HS-5 (cell line): ENCODE measurements around the gene SLC39A13.

ENCODE experiments used
- DNase-seq: peaks from one replicate; pipeline ENCODE4 v3.0.0-alpha.2; 2012; ENCODE audit warnings: low read depth

The SLC39A13 gene

GRCh38 chr11:47403135-47403534 is 5.3 kb upstream of the SLC39A13 start:
- DNase-seq, result no peak

GRCh38 chr11:47403571-47403970 is 4.8 kb upstream of the SLC39A13 start:
- DNase-seq, result no peak

GRCh38 chr11:47406896-47407745 is 1.3 kb upstream of the SLC39A13 start:
- DNase-seq, result no peak

GRCh38 chr11:47408598-47409439 is 429 bp downstream of the SLC39A13 start:
- peak; percentile 64 for DNase-seq

GRCh38 chr11:47409440-47410369 is 1.3 kb downstream of the SLC39A13 start:
- DNase-seq, result no peak

- DNase-seq, result no peak
Observed at GRCh38 chr11:47410370-47411264, 2.2 kb downstream of the SLC39A13 start.

- no peak for DNase-seq
Observed at GRCh38 chr11:47411884-47412746, 3.7 kb downstream of the SLC39A13 start.

GRCh38 chr11:47413351-47413750 is 5.0 kb downstream of the SLC39A13 start:
- DNase-seq, result no peak

GRCh38 chr11:47413908-47414684 is 5.7 kb downstream of the SLC39A13 start:
- peak; percentile 45 for DNase-seq

- no peak for DNase-seq
Observed at GRCh38 chr11:47414685-47415070, 6.3 kb downstream of the SLC39A13 start.

- no peak for DNase-seq
Observed at GRCh38 chr11:47415091-47415854, 6.9 kb downstream of the SLC39A13 start.

- peak; percentile 88 for DNase-seq
Observed at GRCh38 chr11:47415949-47416472, 7.6 kb downstream of the SLC39A13 start.

- no peak for DNase-seq
Observed at GRCh38 chr11:47417712-47418111, 9.3 kb downstream of the SLC39A13 start.

- no peak for DNase-seq
Observed at GRCh38 chr11:47418454-47419259, 10.3 kb downstream of the SLC39A13 start.

- DNase-seq, result no peak
Observed at GRCh38 chr11:47425611-47426010, 17.2 kb downstream of the SLC39A13 start.

GRCh38 chr11:47426062-47426956 is 17.9 kb downstream of the SLC39A13 start, which contains the start of gene PSMC3:
Gene PSMC3, minus strand, starts transcription at chr11:47426439. Its CDS starts 160 bp downstream, at chr11:47426279.
- peak; percentile 83 for DNase-seq
